GM21367 (cell line): ENCODE measurements around the gene AUH.
"Not testable (repeated sequence)": the region's sequence is repeated elsewhere in the genome, so short reads cannot be mapped to it uniquely, and the experiment has no call there.

Experiments
- ATAC-seq: cut with Tn5 transposase; IDR thresholded peaks from one replicate; pipeline ENCODE4 v1.9.1; 2021; ENCODE audit not compliant: unreplicated experiment

AUH gene

DNA sequence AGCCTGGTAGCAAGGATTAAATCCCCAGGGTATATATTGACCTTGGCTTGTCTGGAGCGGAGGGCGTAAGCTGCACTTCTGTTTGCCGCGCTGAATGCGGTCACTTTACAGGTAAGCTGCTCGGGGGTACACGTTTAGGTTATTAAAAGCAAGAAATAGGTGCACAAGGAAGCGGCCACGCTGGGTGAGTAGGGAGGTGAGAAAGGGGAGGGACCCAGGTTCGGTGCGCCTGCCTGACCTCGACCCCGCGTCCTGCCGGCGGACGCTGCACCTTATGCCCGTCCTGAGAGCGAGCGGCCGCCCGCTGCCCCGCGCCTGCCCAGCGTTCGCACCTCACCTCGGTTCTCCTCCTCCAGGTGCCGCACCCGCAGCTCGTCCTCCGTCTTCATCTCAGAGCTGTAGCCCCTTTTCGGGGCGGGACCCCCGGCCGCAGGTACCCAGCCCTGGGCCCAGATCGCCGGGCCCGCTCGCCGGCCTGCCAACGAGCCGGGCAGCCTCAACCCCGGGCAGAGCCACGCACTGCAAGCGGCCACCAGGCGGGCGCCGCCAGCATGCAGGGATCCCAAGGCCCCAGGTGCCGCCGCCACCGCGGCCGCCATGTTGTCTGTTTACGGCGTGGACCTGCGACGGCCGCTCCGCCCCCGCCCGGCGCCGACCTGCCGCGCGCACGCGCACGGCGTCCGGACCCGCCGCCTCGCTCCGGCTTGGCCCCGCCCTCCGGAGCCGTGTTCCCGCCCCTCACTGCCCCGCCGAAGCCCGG lies at the start of gene AUH:
AUH (minus strand) TSS at position 628 of the 760 bp plus-strand sequence; CDS start at position 599, 29 bp downstream.
- ATAC-seq, result peak; percentile 76

- ATAC-seq, result no peak
These were observed 49.5 kb upstream of the AUH start for GRCh38 chr9:91411096-91411771.

GRCh38 chr9:91410161-91410560 lies 48.4 kb upstream of the AUH start:
- no peak for ATAC-seq

DNA sequence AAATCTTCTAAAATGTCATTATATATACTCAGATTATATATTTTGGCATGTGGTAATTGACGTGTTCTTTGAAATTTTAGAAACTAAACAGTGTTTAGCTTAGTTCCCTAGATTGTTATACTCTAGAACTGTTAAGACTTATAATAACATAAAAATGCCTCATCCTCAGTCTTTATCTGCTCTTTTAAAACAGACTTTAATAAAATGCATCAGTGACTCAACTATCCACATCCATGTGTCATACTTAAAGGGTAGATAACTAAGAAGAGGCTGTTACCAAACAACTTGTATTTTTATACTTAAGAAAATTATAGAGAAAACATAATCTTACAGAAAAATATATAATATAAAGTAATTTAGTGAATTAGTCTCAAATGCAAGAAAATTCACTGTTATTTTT lies 46.8 kb upstream of the AUH start:
- ATAC-seq, result no peak

- no peak for ATAC-seq
These were observed 46.0 kb upstream of the AUH start for GRCh38 chr9:91407580-91408318.

- ATAC-seq, result no peak
These were observed 43.8 kb upstream of the AUH start for GRCh38 chr9:91405343-91406077.

GRCh38 chr9:91403665-91404543 lies 42.2 kb upstream of the AUH start:
- no peak for ATAC-seq

DNA sequence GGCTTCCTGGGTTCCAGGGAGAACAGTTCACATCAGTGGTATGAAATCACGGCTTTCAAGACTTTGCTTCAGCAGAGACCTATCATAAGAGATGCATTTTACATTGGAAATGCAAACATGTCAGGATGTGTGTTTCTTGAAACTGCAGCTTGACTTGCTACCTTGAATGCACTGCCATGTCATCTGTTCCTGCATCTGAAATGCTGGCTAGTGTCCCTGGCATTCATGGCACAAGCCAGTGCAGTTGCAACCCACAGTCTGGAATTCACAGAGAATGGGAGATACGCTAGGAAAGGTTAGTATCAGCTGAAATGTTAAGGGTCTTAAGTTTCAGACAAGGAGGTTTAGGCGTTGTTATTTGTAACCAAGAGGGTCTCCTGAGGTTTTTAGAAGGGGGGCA lies 37.2 kb upstream of the AUH start:
- ATAC-seq, result no peak

DNA sequence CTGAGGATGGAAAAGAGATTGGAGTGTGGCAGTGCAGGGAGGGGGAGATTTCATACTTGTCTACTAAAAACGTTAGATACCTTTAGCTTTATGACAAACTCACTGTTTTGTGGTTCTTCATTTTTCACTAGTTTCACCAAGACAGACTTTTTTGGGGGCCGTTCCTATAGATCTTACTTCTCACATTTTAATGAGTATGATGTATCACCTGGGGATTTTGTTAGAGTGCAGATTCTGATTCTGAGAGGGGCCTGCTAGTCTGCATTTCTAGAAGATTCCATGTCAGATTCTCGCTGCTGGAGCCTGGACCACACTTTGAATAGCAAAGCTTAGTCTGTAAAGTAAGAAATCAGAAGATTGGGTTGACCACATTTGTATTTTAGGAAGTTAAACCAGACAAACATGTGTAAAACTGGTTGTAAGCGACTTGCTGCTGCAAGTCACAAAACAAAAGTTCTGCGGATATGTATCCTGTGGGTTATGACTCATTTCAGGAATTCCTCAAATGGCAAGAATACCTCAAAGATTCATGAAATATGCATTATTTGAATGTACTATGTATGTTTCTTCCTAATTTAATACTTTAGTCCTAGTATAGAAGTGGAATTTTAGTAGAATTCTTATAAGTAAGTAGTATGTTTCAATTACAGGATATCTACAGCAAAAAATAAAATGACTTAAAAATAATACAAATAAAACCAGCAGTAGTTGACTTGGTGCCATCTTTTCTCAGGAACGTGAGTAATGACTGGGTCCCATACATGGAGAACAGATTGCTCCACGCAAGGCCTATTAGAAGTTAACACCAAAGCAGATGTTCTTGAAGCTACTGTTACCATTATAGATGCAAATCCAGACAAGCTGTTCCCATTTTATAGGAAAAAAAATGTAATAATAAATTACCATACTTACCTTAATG lies 34.1 kb upstream of the AUH start:
- peak; percentile 71 for ATAC-seq

DNA sequence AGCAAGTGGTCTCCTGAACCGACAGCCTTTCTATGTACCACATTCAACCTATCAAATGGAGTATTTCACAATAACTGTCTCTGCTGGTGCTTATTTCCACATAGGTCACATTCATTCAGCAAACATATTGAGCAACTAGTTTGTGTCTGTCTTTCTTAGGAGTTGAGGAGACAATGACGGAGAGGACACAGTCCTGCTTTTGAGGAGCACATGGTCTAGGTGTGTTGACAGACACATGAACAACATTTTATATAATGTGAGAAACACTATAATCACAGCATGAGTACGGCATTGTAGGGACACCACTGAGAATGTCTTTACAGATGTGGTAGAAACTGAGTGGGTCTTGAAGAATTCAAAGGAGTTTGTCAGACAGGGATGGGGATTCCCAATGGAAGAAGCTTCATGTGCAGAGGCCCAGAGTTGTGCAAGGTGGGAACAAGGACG lies 33.4 kb upstream of the AUH start:
- ATAC-seq, result no peak

GRCh38 chr9:91393826-91394225 lies 32.1 kb upstream of the AUH start:
- no peak for ATAC-seq

DNA sequence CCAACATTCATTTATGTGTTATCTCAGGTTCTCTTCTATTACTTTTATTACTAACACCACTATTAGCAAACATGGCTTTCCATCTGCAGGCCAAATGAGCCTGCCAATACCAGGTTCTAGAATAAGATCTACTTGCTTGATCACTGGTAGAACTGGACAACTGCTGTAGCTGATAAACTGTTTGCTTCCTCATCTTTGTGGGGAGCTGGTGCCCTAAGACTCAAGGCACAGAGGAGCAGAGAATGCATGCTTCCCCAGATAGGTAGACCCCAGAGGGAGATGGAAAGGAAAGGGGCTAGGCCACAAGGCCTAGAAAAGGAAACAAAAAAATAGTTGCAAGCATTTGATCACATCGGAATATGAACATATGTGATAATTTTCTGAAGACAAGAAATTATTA lies 30.7 kb upstream of the AUH start:
- ATAC-seq, result no peak

DNA sequence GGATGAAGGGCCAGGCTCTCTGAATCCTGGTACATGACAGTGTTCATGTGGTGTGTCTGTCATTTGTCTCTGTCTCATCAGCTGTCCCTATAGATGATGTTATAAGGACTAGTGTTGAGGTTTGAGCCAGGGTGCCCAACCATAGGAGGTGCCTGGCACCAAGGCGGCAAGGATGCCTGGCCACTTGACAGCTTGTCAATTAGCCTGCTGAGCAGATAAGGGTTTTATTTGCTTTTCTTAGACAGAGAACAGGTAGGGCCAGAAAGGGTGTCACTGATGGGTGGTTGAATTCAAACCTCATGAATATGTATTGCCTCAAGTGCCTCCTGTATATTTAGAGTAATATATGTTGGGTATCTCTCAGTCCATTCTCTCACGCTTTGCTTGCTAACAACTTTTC lies 30.1 kb upstream of the AUH start:
- ATAC-seq, result no peak

DNA sequence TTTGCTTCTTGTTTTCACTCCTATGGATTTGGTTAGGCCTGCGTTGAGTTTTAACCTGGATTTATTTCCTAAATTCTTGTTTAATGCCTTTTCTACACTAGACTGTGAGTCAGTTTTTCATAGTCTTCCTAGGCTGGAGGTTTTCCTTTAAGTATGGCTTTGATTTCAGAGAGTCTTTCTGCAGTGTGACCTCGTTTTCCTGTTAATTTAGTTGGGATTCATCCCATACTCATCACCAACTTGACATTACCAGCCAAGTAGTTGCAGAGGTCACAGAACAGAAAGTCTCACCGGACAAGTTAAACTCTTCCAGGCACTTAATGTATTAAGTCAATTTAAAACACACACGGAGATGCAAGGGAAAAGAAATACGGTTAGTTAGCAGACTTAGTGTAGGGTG lies 29.7 kb upstream of the AUH start:
- ATAC-seq, result no peak

GRCh38 chr9:91389686-91390085 lies 28.0 kb upstream of the AUH start:
- ATAC-seq, result not testable (repeated sequence)

DNA sequence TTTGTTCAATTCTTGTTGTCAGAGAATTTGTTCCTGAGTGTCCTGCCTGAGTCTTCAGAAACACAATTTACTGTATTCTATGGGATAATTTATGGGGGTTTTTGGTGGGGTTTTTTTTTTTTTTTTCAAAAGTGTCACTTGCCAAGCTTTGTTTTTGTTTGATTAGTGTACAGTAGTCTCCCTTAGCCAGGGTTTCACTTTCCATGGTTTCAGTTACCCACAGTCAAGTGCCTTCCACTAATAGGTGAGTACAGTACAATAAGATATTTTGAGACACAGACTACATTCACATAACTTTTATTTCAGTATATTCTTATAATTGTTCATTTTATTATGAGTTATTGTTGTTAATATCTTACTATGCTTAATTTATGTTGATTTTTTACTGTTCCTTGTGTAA lies 25.0 kb upstream of the AUH start:
- ATAC-seq, result no peak

DNA sequence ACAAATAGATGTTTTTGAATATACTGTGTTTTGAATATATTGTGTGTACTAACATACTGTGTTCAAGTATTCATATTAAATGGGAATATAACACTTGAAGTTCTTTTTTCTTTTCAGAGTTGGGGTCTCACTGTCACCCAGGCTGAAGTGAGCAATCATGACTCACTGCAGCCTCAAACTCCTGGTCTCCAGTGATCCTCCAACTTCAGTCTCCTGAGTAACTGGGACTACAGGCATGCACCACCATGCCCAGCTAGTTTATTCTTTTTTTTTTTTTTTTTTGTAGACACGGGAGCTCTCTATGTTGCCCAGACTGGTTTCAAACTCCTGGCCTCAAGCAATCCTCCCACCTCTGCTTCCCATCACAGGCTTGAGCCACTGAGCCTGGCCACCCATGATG lies 23.2 kb upstream of the AUH start:
- ATAC-seq, result no peak

- ATAC-seq, result no peak
These were observed 21.9 kb upstream of the AUH start for GRCh38 chr9:91383577-91383976.

DNA sequence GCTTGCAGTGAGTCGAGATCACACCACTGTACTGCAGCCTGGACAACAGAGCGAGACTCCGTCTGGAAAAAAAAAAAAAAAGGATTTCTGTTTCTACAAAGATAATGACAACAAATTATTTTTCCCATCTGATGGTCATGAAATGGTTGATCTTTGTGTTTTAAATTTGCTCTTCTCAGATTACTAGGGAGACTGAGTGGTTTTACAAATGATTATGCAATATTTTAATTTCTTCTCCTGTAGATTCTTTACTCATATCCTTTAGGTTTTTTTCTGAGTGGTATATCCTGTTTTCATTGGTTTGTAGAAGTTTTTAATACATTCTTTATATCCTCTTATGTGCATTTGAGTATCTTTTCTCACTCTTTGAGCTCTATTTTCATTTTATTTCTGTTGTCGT lies 20.6 kb upstream of the AUH start:
- ATAC-seq, result no peak
